PFSK-1 (cell line): ENCODE data around the gene SELENOV.

Experiments
- POLR2AphosphoS5 ChIP-seq: IDR thresholded peaks from 2 replicates; pipeline ENCODE4 v1.6.1; 2012; ENCODE audit warnings: low read depth, mild to moderate bottlenecking, control low read depth, low read length, moderate library complexity
- SIN3A ChIP-seq: IDR thresholded peaks from 2 replicates; pipeline ENCODE4 v1.6.1; 2012; ENCODE audit warnings: mild to moderate bottlenecking, low read length, moderate library complexity, borderline replicate concordance; ENCODE audit not compliant: insufficient read depth
- TAF1 ChIP-seq: IDR thresholded peaks from 2 replicates; pipeline ENCODE4 v1.6.1; 2012; ENCODE audit warnings: low read length, control low read depth, borderline replicate concordance; ENCODE audit not compliant: insufficient read depth
- TF ChIP-seq, protein P1 (sequence below), 2 experiments: IDR thresholded peaks; 2 replicates each; pipeline versions ENCODE4 v1.6.1 to v1.8.0; 2011 to 2012; ENCODE audit warnings: low read depth in 2 of 2, low read length in 2 of 2, control low read depth in 1 of 2, inconsistent platforms in 1 of 2, mild to moderate bottlenecking in 1 of 2, moderate library complexity in 1 of 2; ENCODE audit not compliant: insufficient read depth in 1 of 2

- TF ChIP-seq TAF1 (no peak), SIN3A (no peak), POLR2AphosphoS5 (no peak)
- TF ChIP-seq, protein P1, sequence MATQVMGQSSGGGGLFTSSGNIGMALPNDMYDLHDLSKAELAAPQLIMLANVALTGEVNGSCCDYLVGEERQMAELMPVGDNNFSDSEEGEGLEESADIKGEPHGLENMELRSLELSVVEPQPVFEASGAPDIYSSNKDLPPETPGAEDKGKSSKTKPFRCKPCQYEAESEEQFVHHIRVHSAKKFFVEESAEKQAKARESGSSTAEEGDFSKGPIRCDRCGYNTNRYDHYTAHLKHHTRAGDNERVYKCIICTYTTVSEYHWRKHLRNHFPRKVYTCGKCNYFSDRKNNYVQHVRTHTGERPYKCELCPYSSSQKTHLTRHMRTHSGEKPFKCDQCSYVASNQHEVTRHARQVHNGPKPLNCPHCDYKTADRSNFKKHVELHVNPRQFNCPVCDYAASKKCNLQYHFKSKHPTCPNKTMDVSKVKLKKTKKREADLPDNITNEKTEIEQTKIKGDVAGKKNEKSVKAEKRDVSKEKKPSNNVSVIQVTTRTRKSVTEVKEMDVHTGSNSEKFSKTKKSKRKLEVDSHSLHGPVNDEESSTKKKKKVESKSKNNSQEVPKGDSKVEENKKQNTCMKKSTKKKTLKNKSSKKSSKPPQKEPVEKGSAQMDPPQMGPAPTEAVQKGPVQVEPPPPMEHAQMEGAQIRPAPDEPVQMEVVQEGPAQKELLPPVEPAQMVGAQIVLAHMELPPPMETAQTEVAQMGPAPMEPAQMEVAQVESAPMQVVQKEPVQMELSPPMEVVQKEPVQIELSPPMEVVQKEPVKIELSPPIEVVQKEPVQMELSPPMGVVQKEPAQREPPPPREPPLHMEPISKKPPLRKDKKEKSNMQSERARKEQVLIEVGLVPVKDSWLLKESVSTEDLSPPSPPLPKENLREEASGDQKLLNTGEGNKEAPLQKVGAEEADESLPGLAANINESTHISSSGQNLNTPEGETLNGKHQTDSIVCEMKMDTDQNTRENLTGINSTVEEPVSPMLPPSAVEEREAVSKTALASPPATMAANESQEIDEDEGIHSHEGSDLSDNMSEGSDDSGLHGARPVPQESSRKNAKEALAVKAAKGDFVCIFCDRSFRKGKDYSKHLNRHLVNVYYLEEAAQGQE (IDR thresholded peaks at IDR 0.05; ENCODE audit: insufficient read depth in 1 of 2, low read depth in 2 of 2, low read length in 2 of 2): no peak
Measured at GRCh38 chr19:39473443-39473960, 41.4 kb upstream of the SELENOV start.
